ENCODE data around the gene ZBTB7B.
A peak's percentile ranks its signal among the peaks of the same experiment; 100 is the strongest.

ZBTB7B gene

GRCh38 chr1:155060736-155061135 is 58.1 kb downstream of the ZBTB7B start:
- H3K4me3 ChIP-seq (ENCODE audit: low read length) = no peak overlapping the region
- no peak overlapping the region for H4K5ac ChIP-seq (ENCODE audit: low read length)
- no peaks in the 10 kb centered on the region for H3K79me1 ChIP-seq (ENCODE audit: low read length)
- peaks cover 2% of the 10 kb centered on the region for H3K4me1 ChIP-seq (ENCODE audit: control insufficient read depth, low read depth, low read length)
- no peak overlapping the region for H3K4ac ChIP-seq (ENCODE audit: low read depth, low read length)
- H3K36me3 ChIP-seq (ENCODE audit: control insufficient read depth, insufficient read depth, low read length) = no peaks in the 10 kb centered on the region
- no peak overlapping the region for H2BK15ac ChIP-seq (replicated peaks; ENCODE audit: low read depth)
- H4K8ac ChIP-seq (ENCODE audit: low read depth, low read length) = no peak overlapping the region
- no peak overlapping the region for H3K23ac ChIP-seq (ENCODE audit: low read length)
- WGBS (ENCODE audit: extremely low coverage, insufficient coverage, low lambda C conversion rate) = no CpG with 5 or more reads among the region's 8 CpGs
- H2AK5ac ChIP-seq (ENCODE audit: low read length) = no peak overlapping the region
- DNase-seq = no peak
- no peak overlapping the region for H3K56ac ChIP-seq (ENCODE audit: low read length)
- no peaks in the 10 kb centered on the region for H3K27me3 ChIP-seq (ENCODE audit: insufficient read depth, low read length, poor library complexity)
- no peak overlapping the region for H3K18ac ChIP-seq (ENCODE audit: low read length)
- H3K9ac ChIP-seq (ENCODE audit: low read length) = no peak overlapping the region
- H3K79me2 ChIP-seq (ENCODE audit: control insufficient read depth, insufficient read depth, low read length) = no peaks in the 10 kb centered on the region
- no peak overlapping the region for H3K4me2 ChIP-seq (ENCODE audit: low read length)
- H2BK120ac ChIP-seq (ENCODE audit: low read depth, low read length) = no peak overlapping the region
- H2BK5ac ChIP-seq (ENCODE audit: low read length) = no peak overlapping the region
- no peak overlapping the region for H3K27ac ChIP-seq (ENCODE audit: low read depth, low read length)

- Histone ChIP-seq H3K79me2 (ENCODE audit: control insufficient read depth, insufficient read depth, low read length) (no peaks in the 10 kb centered on the region), H3K23ac (ENCODE audit: low read length) (no peak overlapping the region), H3K27me3 (ENCODE audit: insufficient read depth, low read length, poor library complexity) (no peaks in the 10 kb centered on the region), H4K5ac (ENCODE audit: low read length) (no peak overlapping the region), H3K4ac (ENCODE audit: low read depth, low read length) (no peak overlapping the region), H3K9ac (ENCODE audit: low read length) (no peak overlapping the region), H2BK120ac (ENCODE audit: low read depth, low read length) (no peak overlapping the region), H2BK15ac (replicated peaks; ENCODE audit: low read depth) (no peak overlapping the region), H3K27ac (ENCODE audit: low read depth, low read length) (no peak overlapping the region), H3K4me3 (ENCODE audit: low read length) (no peak overlapping the region), H3K79me1 (ENCODE audit: low read length) (peaks cover 5% of the 10 kb centered on the region), H3K18ac (ENCODE audit: low read length) (no peak overlapping the region), H2AK5ac (ENCODE audit: low read length) (no peak overlapping the region), H4K8ac (ENCODE audit: low read depth, low read length) (no peak overlapping the region), H3K36me3 (ENCODE audit: control insufficient read depth, insufficient read depth, low read length) (no peaks in the 10 kb centered on the region), H2BK5ac (ENCODE audit: low read length) (no peak overlapping the region), H3K56ac (ENCODE audit: low read length) (peak overlapping the region; percentile 42), H3K4me2 (ENCODE audit: low read length) (peak overlapping the region; percentile 25), H3K4me1 (ENCODE audit: control insufficient read depth, low read depth, low read length) (peaks cover 2% of the 10 kb centered on the region)
- DNase-seq = peak; percentile 90
- WGBS (ENCODE audit: extremely low coverage, insufficient coverage, low lambda C conversion rate) = no CpG with 5 or more reads among the region's 21 CpGs
Observed at GRCh38 chr1:155061381-155062150, 59.0 kb downstream of the ZBTB7B start.

- Histone ChIP-seq H4K5ac (ENCODE audit: low read length) (no peak overlapping the region), H3K36me3 (ENCODE audit: control insufficient read depth, insufficient read depth, low read length) (no peaks in the 10 kb centered on the region), H4K8ac (ENCODE audit: low read depth, low read length) (no peak overlapping the region), H2BK15ac (replicated peaks; ENCODE audit: low read depth) (no peak overlapping the region), H3K27me3 (ENCODE audit: insufficient read depth, low read length, poor library complexity) (no peaks in the 10 kb centered on the region), H2AK5ac (ENCODE audit: low read length) (no peak overlapping the region), H3K56ac (ENCODE audit: low read length) (peak overlapping the region; percentile 67), H3K4me1 (ENCODE audit: control insufficient read depth, low read depth, low read length) (peaks cover 2% of the 10 kb centered on the region), H3K4ac (ENCODE audit: low read depth, low read length) (no peak overlapping the region), H3K4me3 (ENCODE audit: low read length) (no peak overlapping the region), H3K23ac (ENCODE audit: low read length) (no peak overlapping the region), H3K79me2 (ENCODE audit: control insufficient read depth, insufficient read depth, low read length) (no peaks in the 10 kb centered on the region), H2BK5ac (ENCODE audit: low read length) (no peak overlapping the region), H3K79me1 (ENCODE audit: low read length) (peaks cover 6% of the 10 kb centered on the region), H3K18ac (ENCODE audit: low read length) (no peak overlapping the region), H3K4me2 (ENCODE audit: low read length) (peak overlapping the region; percentile 88), H3K9ac (ENCODE audit: low read length) (peak overlapping the region; percentile 59), H3K27ac (ENCODE audit: low read depth, low read length) (no peak overlapping the region), H2BK120ac (ENCODE audit: low read depth, low read length) (no peak overlapping the region)
- no CpG with 5 or more reads among the region's 29 CpGs for WGBS (ENCODE audit: extremely low coverage, insufficient coverage, low lambda C conversion rate)
- peak; percentile 66 for DNase-seq
Observed at GRCh38 chr1:155062151-155062686, 59.6 kb downstream of the ZBTB7B start.

DNA sequence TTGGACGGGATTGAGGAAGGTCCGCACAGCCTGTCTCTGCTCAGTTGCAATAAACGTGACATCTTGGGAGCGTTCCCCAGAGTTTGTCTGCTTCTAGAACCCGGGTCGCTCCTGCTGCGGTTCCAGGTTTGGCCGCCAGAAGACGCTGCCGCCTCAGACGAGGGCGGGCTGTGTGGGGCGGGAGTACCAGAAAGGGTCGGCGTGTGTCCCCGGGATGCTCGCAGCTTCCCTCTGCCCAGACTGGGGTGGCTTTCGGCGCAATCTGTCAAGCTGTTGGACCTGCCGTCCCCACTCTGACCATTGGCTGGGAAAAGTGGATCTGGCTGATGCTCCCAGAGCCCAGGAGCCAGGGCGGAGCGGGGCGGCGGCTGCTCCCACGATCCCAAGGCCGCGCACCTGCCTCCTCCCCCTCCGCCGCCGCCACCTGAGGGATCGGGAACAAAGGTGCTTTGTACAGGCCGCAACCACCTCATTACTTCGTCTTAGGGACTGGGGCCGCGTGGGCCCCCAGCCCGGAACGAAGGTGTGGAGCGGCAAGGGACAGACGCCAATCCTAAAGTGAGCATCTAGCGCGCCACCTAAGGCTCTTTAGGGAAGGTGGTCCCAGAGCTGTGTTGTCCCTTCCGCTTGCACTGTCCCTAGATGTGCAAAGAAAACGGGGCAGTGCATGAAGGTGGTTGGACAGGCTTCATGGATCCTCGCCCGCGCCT is 60.3 kb downstream of the ZBTB7B start:
- H3K18ac ChIP-seq (ENCODE audit: low read length) = no peak overlapping the region
- H2BK15ac ChIP-seq (replicated peaks; ENCODE audit: low read depth) = no peak overlapping the region
- WGBS (ENCODE audit: extremely low coverage, insufficient coverage, low lambda C conversion rate) = no CpG with 5 or more reads among the region's 46 CpGs
- no peak overlapping the region for H2AK5ac ChIP-seq (ENCODE audit: low read length)
- no peak overlapping the region for H4K8ac ChIP-seq (ENCODE audit: low read depth, low read length)
- peak; percentile 82 for DNase-seq
- no peak overlapping the region for H3K23ac ChIP-seq (ENCODE audit: low read length)
- no peaks in the 10 kb centered on the region for H3K79me2 ChIP-seq (ENCODE audit: control insufficient read depth, insufficient read depth, low read length)
- H3K27ac ChIP-seq (ENCODE audit: low read depth, low read length) = no peak overlapping the region
- H3K9ac ChIP-seq (ENCODE audit: low read length) = peak overlapping the region; percentile 59
- H2BK120ac ChIP-seq (ENCODE audit: low read depth, low read length) = no peak overlapping the region
- H3K4me1 ChIP-seq (ENCODE audit: control insufficient read depth, low read depth, low read length) = peaks cover 2% of the 10 kb centered on the region
- H3K79me1 ChIP-seq (ENCODE audit: low read length) = peaks cover 6% of the 10 kb centered on the region
- H3K36me3 ChIP-seq (ENCODE audit: control insufficient read depth, insufficient read depth, low read length) = no peaks in the 10 kb centered on the region
- H2BK5ac ChIP-seq (ENCODE audit: low read length) = no peak overlapping the region
- no peak overlapping the region for H3K4ac ChIP-seq (ENCODE audit: low read depth, low read length)
- H4K5ac ChIP-seq (ENCODE audit: low read length) = no peak overlapping the region
- no peaks in the 10 kb centered on the region for H3K27me3 ChIP-seq (ENCODE audit: insufficient read depth, low read length, poor library complexity)
- H3K56ac ChIP-seq (ENCODE audit: low read length) = peak overlapping the region; percentile 67
- H3K4me2 ChIP-seq (ENCODE audit: low read length) = peak overlapping the region; percentile 88
- no peak overlapping the region for H3K4me3 ChIP-seq (ENCODE audit: low read length)

DNA sequence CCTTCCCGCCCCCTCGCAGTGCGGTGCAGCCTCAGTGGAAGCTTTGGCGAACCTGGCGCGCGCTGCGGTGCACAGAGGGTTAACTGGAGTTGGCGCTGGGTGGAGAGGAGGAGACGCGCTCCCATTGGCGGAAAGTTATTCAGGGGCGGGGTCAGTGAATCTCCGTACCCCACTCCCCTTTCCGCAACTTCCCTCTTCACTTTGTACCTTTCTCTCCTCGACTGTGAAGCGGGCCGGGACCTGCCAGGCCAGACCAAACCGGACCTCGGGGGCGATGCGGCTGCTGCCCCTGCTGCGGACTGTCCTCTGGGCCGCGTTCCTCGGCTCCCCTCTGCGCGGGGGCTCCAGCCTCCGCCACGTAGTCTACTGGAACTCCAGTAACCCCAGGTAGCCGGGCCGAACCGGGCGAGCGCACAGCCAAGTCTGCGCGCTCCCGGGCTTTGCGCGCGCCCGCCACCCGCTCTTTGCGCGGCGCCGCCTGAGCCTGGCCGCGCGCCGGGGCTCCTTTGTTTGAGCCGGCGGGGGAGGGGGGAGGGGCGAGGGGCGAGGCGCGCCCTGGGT is 61.0 kb downstream of the ZBTB7B start, which contains the start of gene EFNA4:
Gene EFNA4 (plus strand): TSS at position 191 of the 561 bp plus-strand sequence. CDS start 84 bp downstream, at position 275.
- H2AK5ac ChIP-seq (ENCODE audit: low read length) = peak within 1 kb of the TSS; percentile 65

More for the DNA sequence above, 61.0 kb downstream of the ZBTB7B start, which contains the start of gene EFNA4:
- peak within 1 kb of the TSS; percentile 93 for H3K4me2 ChIP-seq (ENCODE audit: low read length)
- H3K4ac ChIP-seq (ENCODE audit: low read depth, low read length) = peak within 1 kb of the TSS; percentile 44
- WGBS (ENCODE audit: extremely low coverage, insufficient coverage, low lambda C conversion rate) = no CpG with 5 or more reads among the region's 57 CpGs
- H3K27me3 ChIP-seq (ENCODE audit: insufficient read depth, low read length, poor library complexity) = no peaks in the 10 kb centered on the region
- peaks cover 6% of the 10 kb centered on the region for H3K79me1 ChIP-seq (ENCODE audit: low read length)
- no peak within 1 kb of the TSS for H4K8ac ChIP-seq (ENCODE audit: low read depth, low read length)
- H4K5ac ChIP-seq (ENCODE audit: low read length) = peak within 1 kb of the TSS; percentile 87
- H3K4me3 ChIP-seq (ENCODE audit: low read length) = peak within 1 kb of the TSS; percentile 80
- H3K4me1 ChIP-seq (ENCODE audit: control insufficient read depth, low read depth, low read length) = peaks cover 2% of the 10 kb centered on the region
- peak; percentile 96 for DNase-seq
- H3K23ac ChIP-seq (ENCODE audit: low read length) = no peak within 1 kb of the TSS
- H3K18ac ChIP-seq (ENCODE audit: low read length) = peak within 1 kb of the TSS; percentile 71
- H3K56ac ChIP-seq (ENCODE audit: low read length) = peak within 1 kb of the TSS; percentile 96
- H3K9ac ChIP-seq (ENCODE audit: low read length) = peak within 1 kb of the TSS; percentile 89
- H2BK5ac ChIP-seq (ENCODE audit: low read length) = peak within 1 kb of the TSS; percentile 59
- no peak within 1 kb of the TSS for H2BK120ac ChIP-seq (ENCODE audit: low read depth, low read length)
- no peak within 1 kb of the TSS for H2BK15ac ChIP-seq (replicated peaks; ENCODE audit: low read depth)
- H3K27ac ChIP-seq (ENCODE audit: low read depth, low read length) = peak within 1 kb of the TSS; percentile 85
- H3K79me2 ChIP-seq (ENCODE audit: control insufficient read depth, insufficient read depth, low read length) = no peaks in the 10 kb centered on the region
- H3K36me3 ChIP-seq (ENCODE audit: control insufficient read depth, insufficient read depth, low read length) = no peaks in the 10 kb centered on the region

Data from mesendoderm (in vitro differentiated cells).